Measurements from ENCODE around the gene ARL8B. TPM values are rescaled to one million over a fixed set of nuclear protein-coding genes. Genes with fewer than 3 reads are reported as not detected.
A peak's percentile ranks its signal among the peaks of the same experiment; 100 is the strongest.

ARL8B gene
- total RNA-seq, 1 donor from 2014 or later = 57.9 TPM

GRCh38 chr3:5218815-5219214 is 96.7 kb downstream of the ARL8B start:
- DNase-seq (no peak), ATAC-seq (ENCODE audit: low read depth) (no peak)
- intact Hi-C loops (cut with micrococcal nuclease) = no loop called here
- TF ChIP-seq CTCF (IDR thresholded peaks at IDR 0.05) = no peak
- CTCF ChIA-PET = no interaction called here
- Mint-ChIP-seq H3K4me1 (no peaks in the 10 kb centered on the region), H3K9me3 (no peaks in the 10 kb centered on the region), H3K27ac (peak overlapping the region; percentile 41), H3K36me3 (ENCODE audit: low read depth) (peaks cover 72% of the 10 kb centered on the region), H3K27me3 (no peaks in the 10 kb centered on the region), H3K4me3 (no peak overlapping the region)
- POLR2A ChIA-PET = no interaction called here

- H3K9me3 Mint-ChIP-seq = no peaks in the 10 kb centered on the region
- POLR2A ChIA-PET = no interaction called here
- H3K27me3 Mint-ChIP-seq = no peaks in the 10 kb centered on the region
- H3K27ac Mint-ChIP-seq = no peak overlapping the region
- DNase-seq (no peak), ATAC-seq (ENCODE audit: low read depth) (no peak)
- H3K36me3 Mint-ChIP-seq (ENCODE audit: low read depth) = peaks cover 68% of the 10 kb centered on the region
- CTCF ChIA-PET = no interaction called here
- H3K4me1 Mint-ChIP-seq = no peaks in the 10 kb centered on the region
- H3K4me3 Mint-ChIP-seq = no peak overlapping the region
- intact Hi-C loops (cut with micrococcal nuclease) = no loop called here
- no peak for TF ChIP-seq CTCF (IDR thresholded peaks at IDR 0.05)
These were observed 97.1 kb downstream of the ARL8B start for GRCh38 chr3:5219216-5219615.

- intact Hi-C loops (cut with micrococcal nuclease) = no loop called here
- Mint-ChIP-seq H3K27ac (no peak overlapping the region), H3K9me3 (no peaks in the 10 kb centered on the region), H3K36me3 (ENCODE audit: low read depth) (peaks cover 58% of the 10 kb centered on the region), H3K27me3 (no peaks in the 10 kb centered on the region), H3K4me1 (no peaks in the 10 kb centered on the region), H3K4me3 (no peak overlapping the region)
- ATAC-seq (ENCODE audit: low read depth) = no peak
- CTCF ChIA-PET = no interaction called here
- no peak for DNase-seq
- POLR2A ChIA-PET = no interaction called here
- TF ChIP-seq CTCF (IDR thresholded peaks at IDR 0.05) = no peak
These were observed 98.1 kb downstream of the ARL8B start for GRCh38 chr3:5220193-5220592.

GRCh38 chr3:5220667-5221431 is 98.8 kb downstream of the ARL8B start:
- Mint-ChIP-seq H3K4me1 (no peaks in the 10 kb centered on the region), H3K27ac (peak overlapping the region; percentile 18), H3K27me3 (no peaks in the 10 kb centered on the region), H3K4me3 (no peak overlapping the region), H3K9me3 (no peaks in the 10 kb centered on the region), H3K36me3 (ENCODE audit: low read depth) (peaks cover 52% of the 10 kb centered on the region)
- ChIA-PET CTCF (no interaction called here), POLR2A (no interaction called here)
- ATAC-seq (ENCODE audit: low read depth) (no peak), DNase-seq (no peak)
- intact Hi-C loops (cut with micrococcal nuclease) = no loop called here
- TF ChIP-seq CTCF (IDR thresholded peaks at IDR 0.05) = no peak

- ChIA-PET CTCF (interaction anchor here (1.0 kb wide), 1 partner anchor 83 kb away, joined by 3 read pairs; no protein-coding TSS in a partner anchor), POLR2A (no interaction called here)
- TF ChIP-seq CTCF (IDR thresholded peaks at IDR 0.05) = no peak
- Mint-ChIP-seq H3K36me3 (ENCODE audit: low read depth) (peaks cover 44% of the 10 kb centered on the region), H3K9me3 (no peaks in the 10 kb centered on the region), H3K27me3 (no peaks in the 10 kb centered on the region), H3K4me1 (no peaks in the 10 kb centered on the region), H3K4me3 (no peak overlapping the region), H3K27ac (no peak overlapping the region)
- no peak for DNase-seq
- intact Hi-C loops (cut with micrococcal nuclease) = no loop called here
- ATAC-seq (ENCODE audit: low read depth) = no peak
These were observed 99.6 kb downstream of the ARL8B start for GRCh38 chr3:5221701-5222100.
